WTC11 (cell line): ENCODE measurements around the gene EZR. TPM values are rescaled to one million over a fixed set of nuclear protein-coding genes. Genes with fewer than 3 reads are reported as not detected.

ENCODE experiments used
- ATAC-seq: fragments of 200-7000 bp; cut with Tn5 transposase; 2 replicates; pipeline ENCODE4 v1.10.0; 2021; ENCODE audit warnings: mild to moderate bottlenecking, moderate library complexity
- CTCF ChIA-PET: fragments of 300-600 bp; sonication (Branson Sonifier 250); formaldehyde crosslinking; loops from one replicate; lab custom pipeline; 2021; ENCODE audit warnings: antibody characterized with exemption; lab: Charles Lee
- POLR2A ChIA-PET: fragments of 350-600 bp; sonication (Branson Sonifier 250); formaldehyde crosslinking; loops from one replicate; lab custom pipeline; 2021; ENCODE audit warnings: antibody characterized with exemption; lab: Charles Lee
- DNase-seq: peaks from one replicate; pipeline ENCODE4 v3.0.0; 2021; ENCODE audit warnings: low spot score
- H3K27ac Mint-ChIP-seq: 2 replicates; pipeline ENCODE4 v1.8.0; 2021; ENCODE audit warnings: mixed read lengths
- H3K27me3 Mint-ChIP-seq: 2 replicates; pipeline ENCODE4 v1.8.0; 2021; ENCODE audit warnings: low read depth, mild to moderate bottlenecking, moderate library complexity, mixed read lengths
- H3K36me3 Mint-ChIP-seq: 2 replicates; pipeline ENCODE4 v1.8.0; 2021; ENCODE audit warnings: mixed read lengths
- H3K4me1 Mint-ChIP-seq: 2 replicates; pipeline ENCODE4 v1.8.0; 2022; ENCODE audit warnings: mixed read lengths
- H3K4me3 Mint-ChIP-seq: 2 replicates; pipeline ENCODE4 v1.8.0; 2021; ENCODE audit warnings: mild to moderate bottlenecking, moderate library complexity, mixed read lengths
- H3K9me3 Mint-ChIP-seq: 2 replicates; pipeline ENCODE4 v1.8.0; 2021; ENCODE audit warnings: mixed read lengths
- AR ChIP-seq: fragments of 250-450 bp; sonication (Bioruptor Pico); IDR thresholded peaks from 2 replicates; pipeline ENCODE4 v1.9.0; 2021; ENCODE audit warnings: mild to moderate bottlenecking
- ATF1 ChIP-seq: sonication (generic); formaldehyde crosslinking; IDR thresholded peaks from 2 replicates; pipeline ENCODE4 v1.8.1; 2023; ENCODE audit warnings: mild to moderate bottlenecking, moderate library complexity, missing genetic modification reagents
- ATF3 ChIP-seq: sonication (generic); formaldehyde crosslinking; conservative IDR thresholded peaks from 2 replicates; pipeline ENCODE4 v1.8.1; 2022; ENCODE audit warnings: mild to moderate bottlenecking, missing genetic modification reagents
- E2F1 ChIP-seq: sonication (generic); formaldehyde crosslinking; IDR thresholded peaks from 2 replicates; pipeline ENCODE4 v1.8.0; 2022; ENCODE audit warnings: mild to moderate bottlenecking, missing genetic modification reagents
- E2F4 ChIP-seq: sonication (generic); formaldehyde crosslinking; IDR thresholded peaks from 2 replicates; pipeline ENCODE4 v1.8.1; 2022; ENCODE audit warnings: low read depth, mild to moderate bottlenecking, moderate library complexity, missing genetic modification reagents, borderline replicate concordance
- FOXP4 ChIP-seq: sonication (generic); formaldehyde crosslinking; IDR thresholded peaks from 2 replicates; pipeline ENCODE4 v1.8.0; 2022; ENCODE audit warnings: mild to moderate bottlenecking, missing genetic modification reagents
- GRHL2 ChIP-seq: fragments of 250-450 bp; sonication (Bioruptor Pico); IDR thresholded peaks from 2 replicates; pipeline ENCODE4 v1.8.0; 2022; ENCODE audit warnings: mild to moderate bottlenecking, moderate library complexity; ENCODE audit not compliant: insufficient replicate concordance, severe bottlenecking
- GTF2I ChIP-seq: fragments of 250-450 bp; sonication (Bioruptor Pico); conservative IDR thresholded peaks from 2 replicates; pipeline ENCODE4 v1.4.0; 2021; ENCODE audit warnings: mild to moderate bottlenecking
- NFATC4 ChIP-seq: fragments of 250-450 bp; sonication (Bioruptor Pico); IDR thresholded peaks from 2 replicates; pipeline ENCODE4 v1.9.0; 2021; ENCODE audit warnings: mild to moderate bottlenecking
- NR3C1 ChIP-seq: sonication (generic); formaldehyde crosslinking; conservative IDR thresholded peaks from 2 replicates; pipeline ENCODE4 v1.8.1; 2023; ENCODE audit warnings: low read depth, mild to moderate bottlenecking, missing genetic modification reagents
- PREB ChIP-seq: sonication (generic); formaldehyde crosslinking; IDR thresholded peaks from 2 replicates; pipeline ENCODE4 v1.8.1; 2022; ENCODE audit warnings: mild to moderate bottlenecking, missing genetic modification reagents, moderate library complexity, borderline replicate concordance
- RORB ChIP-seq: fragments of 250-450 bp; sonication (Bioruptor Pico); IDR thresholded peaks from 2 replicates; pipeline ENCODE4 v1.9.0; 2021; ENCODE audit warnings: mild to moderate bottlenecking
- SMAD4 ChIP-seq: sonication (generic); formaldehyde crosslinking; IDR thresholded peaks from 2 replicates; pipeline ENCODE4 v1.8.0; 2022; ENCODE audit warnings: mild to moderate bottlenecking, missing genetic modification reagents
- TCF7 ChIP-seq: sonication (generic); formaldehyde crosslinking; IDR thresholded peaks from 2 replicates; pipeline ENCODE4 v1.8.0; 2022; ENCODE audit warnings: mild to moderate bottlenecking, low read depth, missing genetic modification reagents, moderate library complexity
- USF1 ChIP-seq: sonication (generic); formaldehyde crosslinking; IDR thresholded peaks from 2 replicates; pipeline ENCODE4 v1.8.0; 2022; ENCODE audit warnings: mild to moderate bottlenecking, missing genetic modification reagents
- USF2 ChIP-seq: sonication (generic); formaldehyde crosslinking; IDR thresholded peaks from 2 replicates; pipeline ENCODE4 v1.8.1; 2023; ENCODE audit warnings: mild to moderate bottlenecking, missing genetic modification reagents, moderate library complexity
- ZMAT4 ChIP-seq: fragments of 250-450 bp; sonication (Bioruptor Pico); IDR thresholded peaks from 2 replicates; pipeline ENCODE4 v1.9.0; 2021; ENCODE audit warnings: mild to moderate bottlenecking
- ZNF232 ChIP-seq: sonication (generic); formaldehyde crosslinking; IDR thresholded peaks from 2 replicates; pipeline ENCODE4 v1.8.0; 2022; ENCODE audit warnings: mild to moderate bottlenecking, missing genetic modification reagents
- ZNF263 ChIP-seq: sonication (generic); formaldehyde crosslinking; IDR thresholded peaks from 2 replicates; pipeline ENCODE4 v1.8.1; 2022; ENCODE audit warnings: low read depth, mild to moderate bottlenecking, moderate library complexity, missing genetic modification reagents
- ZNF425 ChIP-seq: fragments of 250-450 bp; sonication (Bioruptor Pico); conservative IDR thresholded peaks from 2 replicates; pipeline ENCODE4 v1.9.0; 2021; ENCODE audit warnings: mild to moderate bottlenecking
- total RNA-seq: library from RNA; stranded (reverse); gene quantifications from 3 replicates; pipeline ENCODE4 v1.2.3, GENCODE V29; 2021

EZR gene
- total RNA-seq, 1 experiment from 2014 or later: 215 TPM

GRCh38 chr6:158755636-158756035 lies 63.5 kb downstream of the EZR start (continued):
- TF ChIP-seq E2F1 (CRISPR knock-in tag): no peak

GRCh38 chr6:158754738-158755137 lies 64.4 kb downstream of the EZR start:
- no peaks in the 10 kb centered on the region for H3K36me3 Mint-ChIP-seq
- H3K27me3 Mint-ChIP-seq: no peaks in the 10 kb centered on the region
- no peak for ATAC-seq
- DNase-seq: no peak
- CTCF ChIA-PET: interaction anchor here (1.6 kb wide), 1 partner anchor 36 kb away, joined by 5 read pairs; no protein-coding TSS in a partner anchor
- peaks cover 41% of the 10 kb centered on the region for H3K4me1 Mint-ChIP-seq
- no peak overlapping the region for H3K27ac Mint-ChIP-seq
- no peak overlapping the region for H3K4me3 Mint-ChIP-seq
- TF ChIP-seq SMAD4 (no peak), ZNF263 (CRISPR knock-in tag) (no peak), AR (CRISPR knock-in tag) (no peak), ATF1 (CRISPR knock-in tag) (no peak), TCF7 (CRISPR knock-in tag) (no peak), ATF3 (CRISPR knock-in tag) (no peak), NFATC4 (CRISPR knock-in tag) (no peak), USF2 (no peak), RORB (CRISPR knock-in tag) (no peak), ZNF232 (CRISPR knock-in tag) (no peak), ZNF425 (CRISPR knock-in tag) (no peak)
- no peaks in the 10 kb centered on the region for H3K9me3 Mint-ChIP-seq
- POLR2A ChIA-PET: no interaction called here

- Mint-ChIP-seq H3K9me3 (no peaks in the 10 kb centered on the region), H3K4me3 (no peak overlapping the region), H3K36me3 (no peaks in the 10 kb centered on the region), H3K4me1 (peaks cover 39% of the 10 kb centered on the region), H3K27me3 (no peaks in the 10 kb centered on the region), H3K27ac (no peak overlapping the region)
- DNase-seq (no peak), ATAC-seq (no peak)
- CTCF ChIA-PET: interaction anchor here (1.6 kb wide), 1 partner anchor 35 kb away, joined by 5 read pairs; no protein-coding TSS in a partner anchor
- POLR2A ChIA-PET: no interaction called here
- TF ChIP-seq ZMAT4 (CRISPR knock-in tag) (no peak), GRHL2 (CRISPR knock-in tag) (no peak), ZNF263 (CRISPR knock-in tag) (no peak), FOXP4 (CRISPR knock-in tag) (no peak), E2F4 (no peak), USF1 (CRISPR knock-in tag) (no peak), GTF2I (CRISPR knock-in tag) (no peak), PREB (no peak), NR3C1 (CRISPR knock-in tag) (no peak)
Measured at GRCh38 chr6:158753811-158754210, 65.4 kb downstream of the EZR start.
